Measurements from ENCODE around the gene GPC2.

DNA sequence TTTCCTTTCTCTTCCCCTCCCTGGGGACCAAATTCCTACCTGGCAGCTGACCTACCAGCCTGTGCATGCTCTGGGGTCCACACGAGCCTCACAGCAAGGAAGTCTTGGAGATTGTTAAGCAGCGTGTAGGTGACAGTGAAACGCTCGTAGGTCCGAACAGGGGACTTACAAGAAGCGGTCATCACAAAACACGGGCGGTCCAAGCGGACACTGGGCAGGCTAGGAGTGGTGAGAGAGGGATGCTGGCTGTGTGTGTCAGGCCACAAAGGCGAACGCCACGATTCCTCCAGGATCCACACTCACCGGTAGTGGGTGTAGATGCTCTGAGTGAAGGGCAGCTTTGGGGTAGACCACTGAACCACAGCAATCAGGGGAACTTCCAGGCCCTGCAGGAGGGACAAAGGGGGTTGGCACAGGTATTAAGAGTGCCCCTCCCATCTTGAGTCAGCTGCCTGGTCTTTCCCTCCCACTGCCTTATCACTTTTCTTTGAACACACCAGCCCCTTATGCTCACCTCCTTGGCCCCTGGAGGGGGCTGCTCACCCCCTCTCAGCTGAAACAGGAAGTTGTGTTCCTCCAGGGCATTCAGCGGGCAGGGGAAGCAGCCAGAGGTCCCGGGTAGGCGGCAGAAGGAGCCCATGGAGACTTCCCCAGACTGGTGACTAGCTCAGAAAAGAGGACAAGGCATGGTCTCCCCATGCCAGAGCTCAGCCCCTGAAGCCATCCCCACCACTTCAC, 20.7 kb downstream of the GPC2 start:
- TF ChIP-seq CTCF (IDR thresholded peaks at IDR 0.05; ENCODE audit: insufficient read depth, low read length) (no peak), POLR2AphosphoS5 (IDR thresholded peaks at IDR 0.05; ENCODE audit: low read depth) (peak; percentile 18; the same call in 1 of the 2 replicates), GABPA (IDR thresholded peaks at IDR 0.05; ENCODE audit: low read depth) (no peak), REST (IDR thresholded peaks at IDR 0.05; ENCODE audit: insufficient replicate concordance, low read depth) (no peak)
